ENCODE results near the gene XRCC1. TPM values are rescaled to one million over a fixed set of nuclear protein-coding genes. Genes with fewer than 3 reads are reported as not detected.
A peak's percentile ranks its signal among the peaks of the same experiment; 100 is the strongest.

XRCC1 gene
- total RNA-seq, 3 donors from 2014 or later = 21.0 to 30.6 (median 29.0) TPM

- Histone ChIP-seq H3K4me1 (no peaks in the 10 kb centered on the region), H3K27ac (no peak overlapping the region), H3K4me3 (no peak overlapping the region), H3K36me3 (no peaks in the 10 kb centered on the region), H3K27me3 (no peaks in the 10 kb centered on the region), H3K9me3 (no peaks in the 10 kb centered on the region)
- DNase-seq (ENCODE audit: low spot score in 2 of 2) = peak in 1 of 2 donors; percentile 62
- TF ChIP-seq, protein P1, sequence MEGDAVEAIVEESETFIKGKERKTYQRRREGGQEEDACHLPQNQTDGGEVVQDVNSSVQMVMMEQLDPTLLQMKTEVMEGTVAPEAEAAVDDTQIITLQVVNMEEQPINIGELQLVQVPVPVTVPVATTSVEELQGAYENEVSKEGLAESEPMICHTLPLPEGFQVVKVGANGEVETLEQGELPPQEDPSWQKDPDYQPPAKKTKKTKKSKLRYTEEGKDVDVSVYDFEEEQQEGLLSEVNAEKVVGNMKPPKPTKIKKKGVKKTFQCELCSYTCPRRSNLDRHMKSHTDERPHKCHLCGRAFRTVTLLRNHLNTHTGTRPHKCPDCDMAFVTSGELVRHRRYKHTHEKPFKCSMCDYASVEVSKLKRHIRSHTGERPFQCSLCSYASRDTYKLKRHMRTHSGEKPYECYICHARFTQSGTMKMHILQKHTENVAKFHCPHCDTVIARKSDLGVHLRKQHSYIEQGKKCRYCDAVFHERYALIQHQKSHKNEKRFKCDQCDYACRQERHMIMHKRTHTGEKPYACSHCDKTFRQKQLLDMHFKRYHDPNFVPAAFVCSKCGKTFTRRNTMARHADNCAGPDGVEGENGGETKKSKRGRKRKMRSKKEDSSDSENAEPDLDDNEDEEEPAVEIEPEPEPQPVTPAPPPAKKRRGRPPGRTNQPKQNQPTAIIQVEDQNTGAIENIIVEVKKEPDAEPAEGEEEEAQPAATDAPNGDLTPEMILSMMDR (IDR thresholded peaks at IDR 0.05) = peak; percentile 9 to 43 (median 35)
- TF ChIP-seq POLR2AphosphoS5 (IDR thresholded peaks at IDR 0.05) = no peak
- intact Hi-C loops (cut with DNase I; ENCODE audit: low total_unique reads) = no loop called here
Measured at GRCh38 chr19:43555185-43555770, 20.0 kb downstream of the XRCC1 start.

DNA sequence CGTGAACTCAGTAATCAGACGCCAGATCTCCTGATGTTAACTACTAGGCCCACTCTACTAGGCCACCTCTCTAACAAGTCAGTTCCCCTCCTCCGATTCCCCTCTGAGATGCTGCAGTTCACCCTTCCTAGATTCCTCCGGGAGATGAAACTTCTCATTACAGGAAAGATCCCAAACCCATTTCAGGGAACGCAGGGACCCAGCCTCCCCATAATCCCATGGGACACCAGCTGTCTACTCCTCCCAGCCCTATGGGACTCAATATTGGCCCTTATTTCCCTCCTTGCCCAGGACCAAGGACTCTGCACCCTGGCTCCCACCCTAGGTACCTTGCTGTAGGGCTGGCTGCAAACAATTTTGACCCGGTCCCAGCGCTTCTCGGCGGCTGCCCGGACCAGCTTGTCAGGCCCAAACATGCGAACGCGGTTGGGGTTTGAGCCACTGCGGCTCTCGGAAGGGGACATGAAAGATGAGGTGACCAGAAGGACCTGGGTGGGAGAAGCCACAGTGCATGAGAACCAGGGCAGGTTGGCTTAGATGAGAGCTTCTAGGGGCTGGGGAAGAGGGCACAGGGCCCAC is 20.9 kb downstream of the XRCC1 start:
- H3K4me3 ChIP-seq = no peak overlapping the region
- H3K27ac ChIP-seq = no peak overlapping the region
- no peaks in the 10 kb centered on the region for H3K27me3 ChIP-seq
- no peak for DNase-seq (ENCODE audit: low spot score in 2 of 2)
- no peaks in the 10 kb centered on the region for H3K36me3 ChIP-seq
- H3K4me1 ChIP-seq = no peaks in the 10 kb centered on the region
- intact Hi-C loops (cut with DNase I; ENCODE audit: low total_unique reads) = no loop called here
- TF ChIP-seq POLR2AphosphoS5 (IDR thresholded peaks at IDR 0.05) (no peak), POLR2A (IDR thresholded peaks at IDR 0.05) (no peak)
- TF ChIP-seq, protein P1 (IDR thresholded peaks at IDR 0.05) = no peak
- no peaks in the 10 kb centered on the region for H3K9me3 ChIP-seq

DNA sequence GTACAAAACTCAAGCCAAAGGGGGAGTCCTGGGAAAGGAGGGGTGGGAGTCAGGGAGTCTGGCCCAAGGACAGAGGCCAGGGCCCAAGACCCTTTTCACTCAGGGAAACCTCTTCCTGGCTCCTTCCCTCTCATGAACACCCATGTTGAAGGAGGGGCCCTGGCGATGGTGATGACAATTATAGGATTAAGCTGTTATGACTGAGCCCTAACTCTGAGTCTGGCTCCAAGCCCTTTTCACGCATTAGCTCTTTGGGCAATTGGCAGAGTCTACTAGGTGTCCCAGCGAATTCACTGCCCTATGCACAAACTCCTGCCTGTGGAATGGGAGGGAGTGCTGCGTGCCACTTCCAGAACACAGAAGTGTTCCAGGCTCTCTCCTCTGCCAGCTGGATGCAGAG is 21.7 kb downstream of the XRCC1 start:
- no peaks in the 10 kb centered on the region for H3K4me1 ChIP-seq
- TF ChIP-seq POLR2AphosphoS5 (IDR thresholded peaks at IDR 0.05) (no peak), POLR2A (IDR thresholded peaks at IDR 0.05) (no peak)
- TF ChIP-seq, protein P1 (IDR thresholded peaks at IDR 0.05) = no peak
- no peak for DNase-seq (ENCODE audit: low spot score in 2 of 2)
- intact Hi-C loops (cut with DNase I; ENCODE audit: low total_unique reads) = no loop called here
- H3K36me3 ChIP-seq = no peaks in the 10 kb centered on the region
- no peak overlapping the region for H3K4me3 ChIP-seq
- H3K27me3 ChIP-seq = no peaks in the 10 kb centered on the region
- H3K27ac ChIP-seq = no peak overlapping the region
- no peaks in the 10 kb centered on the region for H3K9me3 ChIP-seq

- no peak for DNase-seq (ENCODE audit: low spot score in 2 of 2)
- Histone ChIP-seq H3K4me1 (no peaks in the 10 kb centered on the region), H3K4me3 (no peak overlapping the region), H3K36me3 (no peaks in the 10 kb centered on the region), H3K27me3 (no peaks in the 10 kb centered on the region), H3K9me3 (no peaks in the 10 kb centered on the region), H3K27ac (no peak overlapping the region)
- TF ChIP-seq POLR2A (IDR thresholded peaks at IDR 0.05) (no peak), POLR2AphosphoS5 (IDR thresholded peaks at IDR 0.05) (no peak)
- TF ChIP-seq, protein P1 (IDR thresholded peaks at IDR 0.05) = no peak
- intact Hi-C loops (cut with DNase I; ENCODE audit: low total_unique reads) = no loop called here
Measured at GRCh38 chr19:43552616-43553015, 22.7 kb downstream of the XRCC1 start.

DNA sequence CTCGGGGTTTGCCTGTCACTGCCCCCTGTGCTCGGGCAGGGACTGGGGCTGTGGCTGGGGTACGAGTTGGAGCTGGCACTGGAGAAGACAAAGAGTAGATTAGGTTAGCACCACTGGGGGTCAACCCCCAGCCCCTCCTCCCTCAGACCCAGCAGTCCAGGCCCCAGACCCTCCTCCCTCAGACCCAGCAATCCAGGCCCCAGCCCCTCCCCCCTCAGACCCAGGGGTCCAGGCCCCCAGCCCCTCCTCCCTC is 23.2 kb downstream of the XRCC1 start:
- no peaks in the 10 kb centered on the region for H3K36me3 ChIP-seq
- no peak overlapping the region for H3K27ac ChIP-seq
- H3K27me3 ChIP-seq = no peaks in the 10 kb centered on the region
- intact Hi-C loops (cut with DNase I; ENCODE audit: low total_unique reads) = no loop called here
- H3K4me1 ChIP-seq = no peaks in the 10 kb centered on the region
- DNase-seq (ENCODE audit: low spot score in 2 of 2) = no peak
- no peaks in the 10 kb centered on the region for H3K9me3 ChIP-seq
- no peak overlapping the region for H3K4me3 ChIP-seq
- TF ChIP-seq POLR2AphosphoS5 (IDR thresholded peaks at IDR 0.05) (no peak), POLR2A (IDR thresholded peaks at IDR 0.05) (no peak)
- TF ChIP-seq, protein P1 (IDR thresholded peaks at IDR 0.05) = no peak

All from breast epithelium (tissue), 4 donors.